Esophagus muscularis mucosa (tissue), 3 donors: ENCODE measurements around the gene GPC1.

ENCODE experiments used
- CTCF ChIP-seq, 3 experiments: fragments of 200-600 bp in 2 of 3; fragments of 450-650 bp in 1 of 3; sonication (generic) in 2 of 3; IDR thresholded peaks; one replicate each; pipeline ENCODE4 v1.5.1; 2017 to 2019; ENCODE audit warnings: antibody characterized with exemption in 3 of 3, mild to moderate bottlenecking in 2 of 3, moderate library complexity in 1 of 3
- POLR2A ChIP-seq: fragments of 450-650 bp; IDR thresholded peaks from one replicate; pipeline ENCODE4 v1.6.1; 2017; ENCODE audit warnings: antibody characterized with exemption, moderate library complexity, mild to moderate bottlenecking, low read depth
- POLR2AphosphoS5 ChIP-seq, 2 donors: sonication (generic); formaldehyde crosslinking; IDR thresholded peaks; one replicate each; pipeline ENCODE4 v1.6.1; 2017; ENCODE audit warnings: antibody characterized with exemption in 2 of 2

GRCh38 chr2:240392084-240392947 is 43.1 kb upstream of the GPC1 start:
- TF ChIP-seq POLR2A = no peak
- TF ChIP-seq CTCF (IDR thresholded peaks at IDR 0.05) = no peak
- TF ChIP-seq POLR2AphosphoS5 (IDR thresholded peaks at IDR 0.05) = no peak
